Measurements from ENCODE around the gene MPL. TPM values are rescaled to one million over a fixed set of nuclear protein-coding genes. Genes with fewer than 3 reads are reported as not detected.

The MPL gene
- total RNA-seq, 1 experiment from 2014 or later: not detected

DNA sequence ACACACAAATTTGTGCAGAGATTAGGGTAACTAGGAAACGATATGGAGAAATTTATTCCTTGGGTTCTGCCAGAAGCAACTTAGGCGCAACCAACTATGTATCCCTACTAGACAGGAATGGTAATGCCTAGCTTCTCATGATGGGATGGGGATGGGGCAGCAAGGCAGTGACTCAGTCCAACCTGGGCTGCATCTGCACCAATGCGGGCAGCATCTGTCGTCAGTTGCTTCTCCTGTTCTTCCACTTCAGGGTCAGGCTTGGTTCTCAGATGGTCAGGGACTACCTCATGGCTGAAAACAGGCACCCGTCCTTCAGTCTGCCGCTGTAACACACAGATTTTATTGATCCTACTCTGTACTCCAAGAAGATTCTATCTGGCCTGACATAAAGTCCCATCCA is 49.1 kb downstream of the MPL start:
- no peak overlapping the region for H3K27ac ChIP-seq (ENCODE audit: low read depth, low read length, poor library complexity, severe bottlenecking)
- POLR2A ChIA-PET (ENCODE audit: low non-redundant PET): no interaction called here
- no peaks in the 10 kb centered on the region for H3K27me3 ChIP-seq (replicated peaks; ENCODE audit: insufficient read depth, low read depth, low read length, poor library complexity)
- CTCF ChIA-PET: no interaction called here
- no peak for DNase-seq (ENCODE audit: low spot score)
- H3K4me1 ChIP-seq (ENCODE audit: insufficient read depth, low read length, poor library complexity, severe bottlenecking): peaks cover 15% of the 10 kb centered on the region
- no TSS peak for BruUV-seq (replicated peaks)
- no peak overlapping the region for H3K4me3 ChIP-seq (ENCODE audit: low read depth, low read length, poor library complexity, severe bottlenecking)
- peaks cover 49% of the 10 kb centered on the region for H3K36me3 ChIP-seq (ENCODE audit: insufficient read depth, low read length, poor library complexity, severe bottlenecking)
- H3K9me3 ChIP-seq (ENCODE audit: low read depth, low read length, poor library complexity, severe bottlenecking): no peaks in the 10 kb centered on the region
- intact Hi-C loops (cut with micrococcal nuclease; ENCODE audit: unreplicated experiment): no loop called here
- TF ChIP-seq EZH2 (IDR thresholded peaks at IDR 0.05; ENCODE audit: borderline replicate concordance, low read depth, low read length, poor library complexity, severe bottlenecking) (no peak), CTCF (conservative IDR thresholded peaks at IDR 0.05; ENCODE audit: low read depth, low read length) (no peak)

DNA sequence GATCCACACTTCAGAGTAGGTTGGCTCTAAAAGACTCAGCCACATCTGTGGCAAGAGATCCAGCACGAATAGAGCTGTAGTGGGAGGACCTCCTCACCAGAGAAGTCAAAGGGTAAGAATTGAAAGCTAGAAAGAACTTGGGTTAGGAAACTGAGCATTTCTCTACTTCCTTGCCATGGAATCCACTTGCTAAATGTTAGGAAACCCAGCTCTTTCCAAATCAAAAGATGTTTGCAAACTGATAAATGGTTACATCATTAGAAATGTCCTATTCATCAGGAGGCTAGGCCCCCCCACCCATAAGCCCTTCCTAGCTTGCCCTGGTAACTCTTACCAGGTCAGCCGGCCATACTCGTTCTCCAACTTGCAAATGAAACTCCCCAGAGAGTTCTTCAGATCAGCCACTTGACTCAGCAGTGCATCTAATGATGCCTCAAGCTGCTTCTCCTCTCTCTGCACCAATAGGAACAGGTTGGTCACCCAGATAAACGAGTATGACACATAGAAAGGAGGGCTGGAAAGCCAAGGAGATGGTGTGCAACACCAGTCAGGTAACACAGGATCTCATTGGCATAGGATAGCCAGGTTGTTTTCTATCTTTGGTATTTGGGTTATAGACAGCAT is 50.5 kb downstream of the MPL start:
- DNase-seq (ENCODE audit: low spot score): no peak
- peaks cover 5% of the 10 kb centered on the region for H3K4me1 ChIP-seq (ENCODE audit: insufficient read depth, low read length, poor library complexity, severe bottlenecking)
- ChIA-PET POLR2A (ENCODE audit: low non-redundant PET) (no interaction called here), CTCF (no interaction called here)
- H3K27me3 ChIP-seq (replicated peaks; ENCODE audit: insufficient read depth, low read depth, low read length, poor library complexity): no peaks in the 10 kb centered on the region
- no TSS peak for BruUV-seq (replicated peaks)
- no peak overlapping the region for H3K27ac ChIP-seq (ENCODE audit: low read depth, low read length, poor library complexity, severe bottlenecking)
- H3K36me3 ChIP-seq (ENCODE audit: insufficient read depth, low read length, poor library complexity, severe bottlenecking): peaks cover 46% of the 10 kb centered on the region
- TF ChIP-seq CTCF (conservative IDR thresholded peaks at IDR 0.05; ENCODE audit: low read depth, low read length): no peak
- TF ChIP-seq EZH2 (IDR thresholded peaks at IDR 0.05; ENCODE audit: borderline replicate concordance, low read depth, low read length, poor library complexity, severe bottlenecking): no peak
- H3K9me3 ChIP-seq (ENCODE audit: low read depth, low read length, poor library complexity, severe bottlenecking): no peaks in the 10 kb centered on the region
- intact Hi-C loops (cut with micrococcal nuclease; ENCODE audit: unreplicated experiment): no loop called here
- no peak overlapping the region for H3K4me3 ChIP-seq (ENCODE audit: low read depth, low read length, poor library complexity, severe bottlenecking)

DNA sequence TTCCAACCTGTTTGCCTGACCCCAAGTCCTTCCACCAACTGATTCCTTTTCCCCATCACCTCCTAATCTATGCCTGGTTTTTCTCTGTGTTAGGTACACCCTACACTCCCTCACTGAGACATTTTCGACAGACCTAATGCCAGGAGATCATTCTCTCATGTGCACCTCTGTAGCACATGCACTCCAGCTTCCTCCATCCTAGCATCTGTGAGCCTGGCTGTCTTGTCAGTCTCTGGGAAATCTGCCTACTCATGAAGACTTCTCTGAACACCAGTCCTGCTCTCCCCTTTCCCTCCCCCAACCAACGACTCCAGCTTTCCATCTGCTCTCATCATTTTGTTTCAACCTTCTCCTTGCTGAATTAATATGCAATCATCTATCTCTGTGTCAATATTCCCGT is 51.0 kb downstream of the MPL start:
- H3K9me3 ChIP-seq (ENCODE audit: low read depth, low read length, poor library complexity, severe bottlenecking): no peaks in the 10 kb centered on the region
- ChIA-PET POLR2A (ENCODE audit: low non-redundant PET) (no interaction called here), CTCF (no interaction called here)
- H3K4me3 ChIP-seq (ENCODE audit: low read depth, low read length, poor library complexity, severe bottlenecking): peak overlapping the region; percentile 80
- H3K27me3 ChIP-seq (replicated peaks; ENCODE audit: insufficient read depth, low read depth, low read length, poor library complexity): no peaks in the 10 kb centered on the region
- H3K4me1 ChIP-seq (ENCODE audit: insufficient read depth, low read length, poor library complexity, severe bottlenecking): peaks cover 5% of the 10 kb centered on the region
- intact Hi-C loops (cut with micrococcal nuclease; ENCODE audit: unreplicated experiment): no loop called here
- no TSS peak for BruUV-seq (replicated peaks)
- TF ChIP-seq EZH2 (IDR thresholded peaks at IDR 0.05; ENCODE audit: borderline replicate concordance, low read depth, low read length, poor library complexity, severe bottlenecking) (no peak), CTCF (conservative IDR thresholded peaks at IDR 0.05; ENCODE audit: low read depth, low read length) (no peak)
- peak overlapping the region; percentile 83 for H3K27ac ChIP-seq (ENCODE audit: low read depth, low read length, poor library complexity, severe bottlenecking)
- DNase-seq (ENCODE audit: low spot score): no peak
- peaks cover 41% of the 10 kb centered on the region for H3K36me3 ChIP-seq (ENCODE audit: insufficient read depth, low read length, poor library complexity, severe bottlenecking)

Data from A673 (cell line).